GM19240 (cell line): ENCODE measurements around the gene RABEP2.

Experiments
- DNase-seq: peaks from one replicate; pipeline ENCODE4 v3.0.0; 2011; ENCODE audit warnings: low spot score; ENCODE audit not compliant: insufficient read length

Gene RABEP2

GRCh38 chr16:28858421-28858820 lies 66.6 kb downstream of the RABEP2 start:
- no peak for DNase-seq
